H1 (cell line): ENCODE data around the gene ARNT2. TPM values are rescaled to one million over a fixed set of nuclear protein-coding genes. Genes with fewer than 3 reads are reported as not detected.

Experiments
- CTCF ChIA-PET: fragments of 300-600 bp; sonication (Branson Sonifier 250); formaldehyde crosslinking; loops from one replicate; lab custom pipeline; 2021; ENCODE audit not compliant: partially characterized antibody; lab: Charles Lee
- POLR2A ChIA-PET: fragments of 300-600 bp; sonication (Branson Sonifier 250); formaldehyde crosslinking; loops from one replicate; lab custom pipeline; 2021; ENCODE audit warnings: inconsistent platforms; ENCODE audit not compliant: partially characterized antibody; lab: Charles Lee
- DNase-seq, 2 experiments: peaks; one replicate each; pipeline versions ENCODE4 v3.0.0 to v3.0.0-alpha.2; 2010 to 2022; ENCODE audit warnings: low spot score in 2 of 2, low read depth in 1 of 2, mixed read lengths in 1 of 2
- FAIRE-seq: peaks from 2 replicates; lab custom pipeline; 2011; peaks lifted over from hg19 to GRCh38; lab: Jason Lieb, UNC
- H2AFZ ChIP-seq: 2 replicates; pipeline ENCODE4 v1.8.1; 2012; ENCODE audit warnings: low read length, inconsistent platforms
- H2AK5ac ChIP-seq: 2 replicates; pipeline ENCODE4 v1.6.1; 2013; ENCODE audit warnings: low read depth, low read length
- H2BK120ac ChIP-seq: replicated peaks from 2 replicates; pipeline ENCODE3; 2013; ENCODE audit warnings: low read depth, low read length, inconsistent platforms
- H2BK12ac ChIP-seq: 2 replicates; pipeline ENCODE4 v1.6.1; 2013; ENCODE audit warnings: low read depth, low read length
- H2BK15ac ChIP-seq: 2 replicates; pipeline ENCODE4 v1.6.1; 2013; ENCODE audit warnings: low read length
- H2BK20ac ChIP-seq: 2 replicates; pipeline ENCODE4 v1.6.1; 2013; ENCODE audit warnings: low read length
- H2BK5ac ChIP-seq: 2 replicates; pipeline ENCODE4 v1.6.1; 2013; ENCODE audit warnings: low read depth, low read length
- H3K14ac ChIP-seq: 2 replicates; pipeline ENCODE4 v1.6.1; 2013; ENCODE audit warnings: inconsistent platforms; ENCODE audit not compliant: insufficient read length
- H3K18ac ChIP-seq: 2 replicates; pipeline ENCODE4 v1.6.1; 2013; ENCODE audit warnings: low read length; ENCODE audit errors: extremely low read depth
- H3K23ac ChIP-seq: 2 replicates; pipeline ENCODE4 v1.6.1; 2013; ENCODE audit warnings: inconsistent platforms; ENCODE audit not compliant: insufficient read length
- H3K23me2 ChIP-seq: 2 replicates; pipeline ENCODE4 v1.6.1; 2013; ENCODE audit warnings: low read depth, low read length
- H3K27ac ChIP-seq: 2 replicates; pipeline ENCODE4 v1.6.1; 2011; ENCODE audit warnings: low read depth, low read length, inconsistent platforms
- H3K27me3 ChIP-seq, 4 experiments: replicated peaks in 1 of 4; 1 replicate in 1 of 4; 2 replicates in 3 of 4; pipeline versions ENCODE4 v1.6.1 to v1.8.1; 2011 to 2013; ENCODE audit warnings: low read length in 3 of 4, mild to moderate bottlenecking in 3 of 4, inconsistent platforms in 2 of 4, mixed read lengths in 2 of 4, moderate library complexity in 1 of 4; ENCODE audit not compliant: control insufficient read depth in 3 of 4, insufficient read depth in 3 of 4; ENCODE audit errors: extremely low read depth in 1 of 4
- H3K36me3 ChIP-seq, 4 experiments: 2 replicates each; pipeline versions ENCODE4 v1.6.1 to v1.8.1; 2011 to 2013; ENCODE audit warnings: mild to moderate bottlenecking in 4 of 4, low read length in 3 of 4, moderate library complexity in 2 of 4, control low read depth in 1 of 4, inconsistent platforms in 1 of 4; ENCODE audit not compliant: insufficient read depth in 4 of 4, control insufficient read depth in 2 of 4
- H3K4ac ChIP-seq: replicated peaks from 2 replicates; pipeline ENCODE3; 2013; ENCODE audit warnings: low read length, low read depth, mixed read lengths, inconsistent platforms; ENCODE audit not compliant: insufficient read length
- H3K4me1 ChIP-seq, 4 experiments: replicated peaks in 1 of 4; 1 replicate in 1 of 4; 2 replicates in 3 of 4; pipeline versions ENCODE4 v1.6.1 to v1.8.1; 2011 to 2013; ENCODE audit warnings: low read length in 3 of 4, inconsistent platforms in 2 of 4, mixed read lengths in 1 of 4; ENCODE audit not compliant: insufficient read depth in 4 of 4, control insufficient read depth in 3 of 4
- H3K4me2 ChIP-seq, 2 experiments: 2 replicates each; pipeline versions ENCODE4 v1.6.1 to v1.8.1; 2011 to 2013; ENCODE audit warnings: low read depth in 2 of 2, low read length in 2 of 2, control low read depth in 1 of 2, inconsistent platforms in 1 of 2, mild to moderate bottlenecking in 1 of 2; ENCODE audit not compliant: insufficient read depth in 1 of 2
- H3K4me3 ChIP-seq, 4 experiments: fragments of 200-600, 300-600 bp in 1 of 4; sonication (generic), shearing (Covaris generic), sonication (Bioruptor Twin) in 1 of 4; 2 replicates each; pipeline versions ENCODE4 v1.5.1 to v1.8.1; 2011 to 2016; ENCODE audit warnings: low read length in 4 of 4, low read depth in 3 of 4, control low read depth in 2 of 4, inconsistent platforms in 2 of 4, mild to moderate bottlenecking in 2 of 4, mixed read lengths in 1 of 4, moderate library complexity in 1 of 4; ENCODE audit not compliant: insufficient read depth in 2 of 4; ENCODE audit errors: extremely low read depth in 1 of 4
- H3K56ac ChIP-seq: replicated peaks from 2 replicates; pipeline ENCODE3; 2013; ENCODE audit warnings: low read depth, mild to moderate bottlenecking, mixed read lengths, low read length, inconsistent platforms; ENCODE audit not compliant: insufficient read length
- H3K79me1 ChIP-seq: 2 replicates; pipeline ENCODE4 v1.6.1; 2013; ENCODE audit warnings: low read depth, low read length, control low read depth
- H3K79me2 ChIP-seq, 2 experiments: 2 replicates each; pipeline versions ENCODE4 v1.6.1 to v1.8.1; 2012 to 2013; ENCODE audit warnings: low read length in 2 of 2, mild to moderate bottlenecking in 2 of 2, inconsistent platforms in 1 of 2; ENCODE audit not compliant: insufficient read depth in 2 of 2, control insufficient read depth in 1 of 2
- H3K9ac ChIP-seq, 4 experiments: replicated peaks in 1 of 4; 1 replicate in 1 of 4; 2 replicates in 3 of 4; pipeline versions ENCODE4 v1.6.1 to v1.8.1; 2011 to 2013; ENCODE audit warnings: low read depth in 3 of 4, low read length in 3 of 4, control low read depth in 2 of 4, mild to moderate bottlenecking in 2 of 4, moderate library complexity in 2 of 4, inconsistent platforms in 1 of 4; ENCODE audit errors: extremely low read depth in 1 of 4
- H3K9me3 ChIP-seq, 2 experiments: 2 replicates each; pipeline versions ENCODE4 v1.6.1 to v1.8.1; 2012 to 2013; ENCODE audit warnings: mild to moderate bottlenecking in 2 of 2, moderate library complexity in 2 of 2, control low read depth in 1 of 2, inconsistent platforms in 1 of 2, low read depth in 1 of 2, low read length in 1 of 2, mixed read lengths in 1 of 2; ENCODE audit not compliant: insufficient read depth in 2 of 2
- H4K20me1 ChIP-seq, 2 experiments: replicated peaks in 1 of 2; 2 replicates each; pipeline versions ENCODE3 to v1.8.1; 2011 to 2013; ENCODE audit warnings: inconsistent platforms in 2 of 2, low read length in 2 of 2, mild to moderate bottlenecking in 1 of 2; ENCODE audit not compliant: insufficient read depth in 2 of 2, control insufficient read depth in 1 of 2
- H4K5ac ChIP-seq: 2 replicates; pipeline ENCODE4 v1.6.1; 2013; ENCODE audit warnings: low read length, low read depth, mixed read lengths, inconsistent platforms; ENCODE audit not compliant: insufficient read length
- H4K8ac ChIP-seq: 2 replicates; pipeline ENCODE4 v1.8.0; 2013; ENCODE audit warnings: mild to moderate bottlenecking, moderate library complexity, low read length, inconsistent platforms; ENCODE audit not compliant: insufficient read depth; ENCODE audit errors: extremely low read depth
- H4K91ac ChIP-seq: replicated peaks from 2 replicates; pipeline ENCODE3; 2013; ENCODE audit warnings: low read length, mixed read lengths, inconsistent platforms; ENCODE audit not compliant: insufficient read length
- EGR1 ChIP-seq: IDR thresholded peaks from 2 replicates; pipeline ENCODE4 v1.6.1; 2011; ENCODE audit warnings: low read depth, low read length, borderline replicate concordance
- EZH2 ChIP-seq: fragments of 200-600 bp; sonication (generic); IDR thresholded peaks from 2 replicates; pipeline ENCODE4 v1.7.1; 2012; ENCODE audit warnings: low read depth, mild to moderate bottlenecking, moderate library complexity, low read length, inconsistent platforms; ENCODE audit not compliant: severe bottlenecking
- NRF1 ChIP-seq: IDR thresholded peaks from 2 replicates; pipeline ENCODE4 v1.6.1; 2011; ENCODE audit warnings: mild to moderate bottlenecking, low read depth, low read length, improper control_type of control experiment
- WGBS, 2 experiments: shearing (Covaris generic) in 1 of 2; methylation state at CpG; one replicate each; pipeline versions ENCODE4 v1.1.6 to v1.1.7; 2013 to 2015; ENCODE audit warnings: low lambda C conversion rate in 2 of 2, mixed read lengths in 2 of 2, inconsistent platforms in 1 of 2, low coverage in 1 of 2, missing lambda C conversion rate in 1 of 2; ENCODE audit not compliant: insufficient replicate concordance in 2 of 2, insufficient coverage in 1 of 2, insufficient read length in 1 of 2; ENCODE audit errors: extremely low coverage in 1 of 2, missing lambda C conversion rate in 1 of 2; 5-methylcytosine and 5-hydroxymethylcytosine counted together
- polyA plus RNA-seq, 7 experiments: library from polyadenylated mRNA; depleted of rRNA in 3 of 7; stranded (reverse) in 5 of 7; unstranded in 2 of 7; fragments of >200 nt in 5 of 7; fragments of 200-250 nt in 2 of 7; gene quantifications; 1 replicate in 5 of 7; 2 replicates in 1 of 7; 4 replicates in 1 of 7; pipeline versions ENCODE4 v1.2.1 to v1.2.3, GENCODE V29; 2011 to 2013; ENCODE audit warnings: missing spikeins in 2 of 7, mixed read lengths in 2 of 7
- total RNA-seq: library from RNA; stranded (reverse); fragmentation: NEBNext Ultra II Directional; extraction: Animal tissue kit (Norgen Biotek cat#: 25700); gene quantifications from 2 replicates; pipeline ENCODE4 v1.2.1, GENCODE V29; 2021

The ARNT2 gene
- total and polyA plus RNA-seq, 2 of the 8 experiments (the other 6 are each of a cell fraction or from before 2014, with no cell fraction given), result 9.5 to 14.6 TPM

GRCh38 chr15:80527961-80528360, 123.8 kb downstream of the ARNT2 start:
- Histone ChIP-seq H3K4me2 (no peak overlapping the region), H3K4me1 (no peaks in the 10 kb centered on the region), H2BK120ac (no peak overlapping the region), H2BK5ac (no peak overlapping the region)
- TF ChIP-seq EGR1 (no peak), EZH2 (no peak), NRF1 (no peak)
- TF ChIP-seq, all 59 proteins: peak for 0
- Histone ChIP-seq H3K18ac (no peak overlapping the region), H3K4me3 (no peak overlapping the region), H3K79me1 (no peaks in the 10 kb centered on the region), H3K14ac (no peak overlapping the region), H3K27me3 (no peaks in the 10 kb centered on the region), H2BK12ac (no peak overlapping the region), H3K9ac (no peak overlapping the region), H4K8ac (no peak overlapping the region), H3K4ac (no peak overlapping the region), H4K5ac (no peak overlapping the region), H3K23me2 (no peaks in the 10 kb centered on the region), H2BK20ac (no peak overlapping the region), H3K9me3 (no peaks in the 10 kb centered on the region; a peak in 1 of 4 replicates), H2AK5ac (no peak overlapping the region), H3K23ac (no peak overlapping the region), H4K20me1 (no peaks in the 10 kb centered on the region), H2BK15ac (no peak overlapping the region), H3K27ac (no peak overlapping the region), H3K56ac (no peak overlapping the region), H3K36me3 (no peaks in the 10 kb centered on the region), H3K79me2 (no peaks in the 10 kb centered on the region), H4K91ac (no peak overlapping the region), H2AFZ (no peak overlapping the region)
- DNase-seq (no peak), FAIRE-seq (no peak)
- WGBS, 2 experiments, result 84% methylated on average over 5 of the region's 5 CpGs; no CpG with 5 or more reads in 1 of the 2 experiments
- ChIA-PET CTCF (no interaction called here), POLR2A (no interaction called here)
